ENCODE measurements around the gene AUH.

The AUH gene

DNA sequence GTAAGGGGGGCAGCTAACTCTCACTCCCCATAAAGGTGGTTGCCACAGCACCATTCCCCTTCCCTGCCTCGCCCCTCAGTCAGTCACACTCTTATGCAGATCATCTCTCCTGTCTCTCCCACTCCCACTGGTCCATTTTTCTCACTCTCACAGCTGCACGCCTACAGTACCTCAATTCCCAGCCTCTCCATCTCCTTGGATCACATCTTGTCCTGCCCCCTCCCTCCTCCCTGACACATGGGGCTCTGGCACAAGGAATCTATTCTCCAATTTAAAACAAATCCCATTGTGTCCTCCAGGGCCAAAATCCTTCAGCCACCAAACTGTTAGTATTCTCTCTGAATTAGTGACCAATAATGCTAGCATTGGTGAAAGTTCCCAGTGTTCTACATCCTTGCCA lies 114.4 kb downstream of the AUH start:
- no peak for DNase-seq (ENCODE audit: low read depth, low spot score)

DNA sequence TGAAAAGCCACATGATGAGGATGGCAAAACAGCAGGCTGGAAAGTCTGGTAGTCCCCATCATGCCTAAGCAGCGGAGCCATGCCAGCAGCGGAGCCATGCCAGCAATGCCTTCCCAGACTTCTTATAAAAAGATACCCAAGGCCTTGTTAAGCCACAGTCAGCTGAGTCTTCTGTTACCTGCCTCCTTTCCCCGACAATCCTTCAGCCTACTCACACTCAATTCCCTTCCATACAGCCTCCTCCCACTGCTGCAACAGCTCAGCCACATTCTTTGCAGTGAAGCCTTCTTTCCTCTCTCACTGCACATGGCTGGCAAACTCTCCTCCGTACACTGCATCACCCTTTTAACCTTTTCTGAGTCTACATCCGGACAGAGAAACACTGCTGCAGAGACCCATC lies 114.9 kb downstream of the AUH start:
- DNase-seq (ENCODE audit: low read depth, low spot score), result no peak

- no peak for DNase-seq (ENCODE audit: low read depth, low spot score)
Observed at GRCh38 chr9:91245431-91246313, 116.0 kb downstream of the AUH start.

DNA sequence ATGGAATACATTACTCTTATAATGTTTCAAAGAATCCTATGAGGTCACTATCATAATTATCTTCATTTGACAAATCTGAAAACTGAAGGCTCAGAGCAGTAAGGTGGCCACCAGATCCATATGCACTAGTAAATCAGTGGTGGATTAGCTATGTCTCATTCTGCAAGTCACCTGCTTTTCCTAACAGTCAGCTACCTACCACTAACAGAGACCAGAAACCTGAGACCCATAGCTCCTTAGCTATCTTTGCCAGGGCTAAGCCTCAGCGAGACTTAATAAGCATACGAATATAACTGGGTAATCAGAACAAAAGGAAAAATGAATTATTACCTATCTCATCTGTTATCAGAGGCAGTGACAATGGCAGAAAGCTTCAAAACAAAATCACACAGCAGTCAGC lies 118.7 kb downstream of the AUH start:
- no peak for DNase-seq (ENCODE audit: low read depth, low spot score)

DNA sequence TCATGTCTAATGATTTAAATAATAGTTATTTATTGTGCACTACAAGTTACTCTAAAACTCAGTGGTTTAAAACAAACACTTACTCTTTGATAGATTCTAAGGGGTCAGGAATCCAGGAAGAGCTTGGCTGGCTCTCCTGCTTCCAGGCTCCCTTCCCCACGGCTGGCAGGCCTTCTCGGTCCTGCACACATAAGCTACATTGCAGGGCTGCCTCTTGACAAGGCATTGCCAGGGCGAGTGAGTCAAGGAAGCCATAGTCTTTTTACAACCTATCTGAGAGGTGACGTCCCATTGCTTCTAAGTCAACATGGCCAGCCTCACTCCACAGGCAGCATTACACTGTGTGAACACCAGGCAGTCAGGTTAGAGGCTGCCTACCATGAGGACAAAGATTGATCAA lies 119.8 kb downstream of the AUH start:
- DNase-seq (ENCODE audit: low read depth, low spot score), result no peak

DNA sequence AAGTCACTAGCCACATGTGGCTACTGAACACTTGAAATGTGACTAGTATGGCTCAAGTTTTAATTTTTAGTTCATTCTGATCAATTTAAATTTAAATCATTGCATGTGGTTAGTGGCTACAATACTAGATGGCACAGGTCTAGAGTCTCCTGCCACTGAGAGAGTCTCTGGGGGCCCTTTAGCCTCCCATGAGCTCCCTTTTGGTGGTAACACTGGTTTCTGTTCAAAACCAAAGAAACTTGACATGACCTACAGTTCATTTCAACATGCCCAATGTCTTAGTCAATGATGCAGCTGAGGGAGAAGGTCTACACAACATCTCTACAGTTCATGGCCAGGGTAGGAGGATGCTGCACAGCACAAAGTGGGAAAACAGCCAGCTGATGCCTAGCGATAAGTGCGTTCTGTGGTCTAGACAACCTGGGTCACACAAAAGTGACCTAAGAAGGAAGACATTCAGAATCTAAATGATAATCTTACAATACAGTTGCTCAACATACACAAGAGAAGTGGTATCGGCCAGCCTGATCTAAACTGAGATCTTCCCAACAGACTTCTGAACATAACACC lies 121.0 kb downstream of the AUH start:
- no peak for DNase-seq (ENCODE audit: low read depth, low spot score)

- DNase-seq (ENCODE audit: low read depth, low spot score), result no peak
Observed at GRCh38 chr9:91239367-91240111, 122.2 kb downstream of the AUH start.

GRCh38 chr9:91234523-91234922 lies 127.2 kb downstream of the AUH start:
- DNase-seq (ENCODE audit: low read depth, low spot score), result no peak

DNA sequence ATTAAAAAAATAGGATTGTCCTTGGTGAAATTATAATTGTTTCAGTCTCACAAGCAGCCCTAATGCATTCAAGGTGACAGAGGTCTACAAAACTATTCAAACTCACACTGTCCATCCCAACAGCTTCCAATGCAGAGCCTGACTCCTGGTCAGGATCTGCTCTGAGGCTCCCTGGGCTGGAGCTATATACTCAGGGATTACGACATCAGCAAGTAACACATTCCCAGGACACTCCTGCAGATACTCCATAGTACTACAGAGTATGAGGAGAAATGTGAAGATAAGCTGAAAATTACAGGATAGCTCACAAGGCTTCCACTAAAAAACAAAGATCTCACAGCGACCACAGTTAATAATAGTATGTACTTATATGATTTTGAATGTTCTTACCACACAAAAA lies 130.1 kb downstream of the AUH start:
- no peak for DNase-seq (ENCODE audit: low read depth, low spot score)

DNA sequence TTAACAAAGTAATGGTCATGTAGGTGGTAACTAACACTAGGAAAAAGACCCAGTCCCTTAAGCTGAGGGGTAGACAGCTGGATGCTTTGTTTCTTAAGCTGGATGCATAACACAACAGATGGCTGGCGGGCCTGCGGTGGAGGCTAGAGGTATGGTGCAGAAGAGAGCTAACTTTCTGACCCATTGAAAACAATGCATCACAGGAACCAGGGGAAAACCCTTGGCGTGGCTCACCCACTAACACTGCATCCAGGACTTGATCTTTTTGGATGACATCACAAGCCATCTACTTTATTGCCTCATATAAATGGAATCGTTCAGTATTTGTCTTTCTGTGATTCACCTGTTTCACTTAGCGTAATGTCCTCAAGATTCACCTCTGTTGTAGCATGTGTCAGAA lies 138.7 kb downstream of the AUH start:
- no peak for DNase-seq (ENCODE audit: low read depth, low spot score)

DNA sequence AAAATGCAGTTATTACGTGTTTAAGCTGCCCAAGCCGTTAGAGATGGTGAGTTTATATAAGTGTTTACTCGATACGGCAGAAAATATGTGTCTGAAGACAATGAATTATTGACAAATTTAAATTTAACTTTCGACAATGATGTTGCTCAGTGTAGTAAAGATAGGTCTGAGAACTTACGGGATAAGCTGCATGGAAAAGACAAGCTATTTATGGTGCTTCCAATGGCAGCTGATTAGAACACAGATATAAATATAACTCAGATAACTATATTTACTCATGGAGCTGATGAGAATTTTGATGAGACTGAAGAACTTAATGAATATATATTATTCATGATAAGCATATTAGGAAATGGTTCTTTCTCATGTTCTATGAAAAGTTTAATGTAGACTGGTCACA lies 139.3 kb downstream of the AUH start:
- DNase-seq (ENCODE audit: low read depth, low spot score), result no peak

DNA sequence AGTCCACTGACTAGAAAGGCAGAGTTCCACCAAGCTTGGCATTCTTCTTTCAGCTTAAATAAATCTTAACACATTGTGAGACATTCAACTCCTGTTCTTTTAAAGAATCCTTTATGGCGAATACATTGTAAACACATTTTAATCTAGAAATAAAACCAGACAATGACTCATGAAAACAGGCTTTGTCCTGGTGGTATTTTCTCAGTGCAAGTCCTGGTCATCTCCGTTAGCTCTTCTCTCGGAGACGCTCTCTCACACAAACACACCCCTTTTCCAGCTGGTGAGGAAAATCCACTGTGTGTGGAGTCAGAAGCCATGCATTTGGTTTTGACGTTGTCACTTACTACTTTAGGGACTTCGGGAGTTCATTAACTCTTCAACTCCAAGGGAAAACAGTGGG lies 140.4 kb downstream of the AUH start:
- no peak for DNase-seq (ENCODE audit: low read depth, low spot score)

- no peak for DNase-seq (ENCODE audit: low read depth, low spot score)
Observed at GRCh38 chr9:91220491-91221135, 141.1 kb downstream of the AUH start.

- no peak for DNase-seq (ENCODE audit: low read depth, low spot score)
Observed at GRCh38 chr9:91220021-91220420, 141.7 kb downstream of the AUH start.

- no peak for DNase-seq (ENCODE audit: low read depth, low spot score)
Observed at GRCh38 chr9:91219557-91219956, 142.2 kb downstream of the AUH start.

- no peak for DNase-seq (ENCODE audit: low read depth, low spot score)
Observed at GRCh38 chr9:91217388-91217787, 144.3 kb downstream of the AUH start.

DNA sequence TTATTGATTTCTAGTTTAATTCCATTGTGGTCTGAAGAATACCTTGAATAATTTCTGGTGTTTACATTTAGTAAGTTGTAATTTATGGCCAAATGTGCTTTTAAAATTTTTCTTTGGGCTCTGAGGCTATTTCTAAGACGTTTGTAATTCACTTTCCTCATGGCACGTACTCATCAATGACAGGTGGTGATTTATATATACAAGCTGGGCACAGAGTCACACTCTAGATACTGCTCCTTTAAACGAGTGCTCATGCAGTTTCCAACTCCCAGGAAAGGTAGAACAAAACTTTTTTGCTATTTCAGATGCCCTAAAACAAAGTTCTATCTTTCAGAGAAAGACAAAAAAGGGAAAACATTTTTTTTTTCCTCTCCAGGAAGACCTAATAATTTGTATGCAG lies 146.9 kb downstream of the AUH start:
- no peak for DNase-seq (ENCODE audit: low read depth, low spot score)

DNA sequence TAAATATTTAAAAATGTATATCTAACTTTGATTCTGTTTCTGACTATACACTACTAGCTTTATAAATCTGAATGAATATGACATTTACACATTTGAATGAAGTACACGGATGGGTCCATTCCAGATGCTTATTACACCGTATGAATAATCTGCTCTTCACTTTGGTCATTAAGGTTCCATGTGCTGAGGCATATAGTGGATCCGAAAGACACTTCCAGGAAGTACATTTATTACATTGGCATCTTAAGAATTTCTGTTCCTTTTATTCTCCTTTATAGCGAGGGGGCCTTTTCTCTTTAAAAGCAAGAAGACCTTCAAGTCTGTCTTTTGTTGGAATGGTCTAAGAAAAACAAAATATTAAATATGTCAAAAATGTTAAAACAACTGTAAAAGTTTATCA lies 147.6 kb downstream of the AUH start:
- DNase-seq (ENCODE audit: low read depth, low spot score), result no peak

DNA sequence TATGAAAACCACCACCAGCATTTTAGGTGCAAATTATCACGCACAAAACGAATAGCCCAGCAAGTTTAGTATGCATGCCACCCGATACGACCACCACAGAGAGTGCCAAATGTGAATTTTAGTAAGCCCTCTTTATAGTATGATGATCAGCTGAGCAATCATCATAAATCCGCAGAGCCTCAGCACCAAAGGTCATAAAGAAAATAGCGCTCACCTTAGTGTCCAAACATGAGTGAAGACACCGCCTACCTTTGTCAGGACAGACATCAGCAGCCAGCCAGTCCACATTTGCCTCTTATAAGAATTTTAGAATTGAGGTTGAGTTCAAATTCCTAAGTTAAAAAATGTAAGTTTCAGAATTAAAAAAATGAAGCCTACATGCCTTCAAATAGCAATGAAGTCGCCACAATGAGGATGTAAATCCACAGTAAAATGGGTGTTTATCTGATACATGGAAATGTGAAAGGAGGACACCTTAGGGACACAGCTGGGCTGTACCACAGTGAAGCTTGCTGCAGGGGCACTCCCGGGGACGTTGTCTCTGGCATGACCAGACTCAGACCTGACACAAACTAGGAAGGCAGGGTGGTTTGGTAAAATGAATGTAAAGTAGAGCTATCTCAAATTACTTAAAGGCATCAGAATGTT lies 149.0 kb downstream of the AUH start:
- no peak for DNase-seq (ENCODE audit: low read depth, low spot score)

- DNase-seq (ENCODE audit: low read depth, low spot score), result no peak
Observed at GRCh38 chr9:91211919-91212318, 149.8 kb downstream of the AUH start.

GRCh38 chr9:91211414-91211813 lies 150.3 kb downstream of the AUH start:
- no peak for DNase-seq (ENCODE audit: low read depth, low spot score)

DNA sequence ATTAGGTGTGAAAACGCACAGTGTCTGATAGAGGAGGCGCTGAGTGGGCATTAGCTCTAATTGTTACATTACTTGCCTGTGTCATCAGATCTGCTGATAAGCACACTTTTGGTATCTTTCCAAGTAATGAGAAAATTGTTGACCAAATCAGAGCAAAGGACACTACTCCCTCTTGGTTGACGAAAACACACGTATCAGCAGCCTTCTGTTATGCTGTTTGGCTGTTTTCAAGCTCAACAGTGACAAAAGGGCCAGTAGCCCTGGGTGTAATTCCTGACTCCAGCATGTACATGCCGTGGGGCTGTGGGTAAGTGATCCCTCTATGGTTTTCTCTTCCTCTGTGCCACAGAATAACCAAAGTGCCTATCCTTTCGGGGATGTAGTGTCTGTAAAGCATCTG lies 151.4 kb downstream of the AUH start:
- no peak for DNase-seq (ENCODE audit: low read depth, low spot score)

Measured in ELF-1 (cell line).